Measurements from ENCODE around the gene CHGA.

CHGA gene

DNA sequence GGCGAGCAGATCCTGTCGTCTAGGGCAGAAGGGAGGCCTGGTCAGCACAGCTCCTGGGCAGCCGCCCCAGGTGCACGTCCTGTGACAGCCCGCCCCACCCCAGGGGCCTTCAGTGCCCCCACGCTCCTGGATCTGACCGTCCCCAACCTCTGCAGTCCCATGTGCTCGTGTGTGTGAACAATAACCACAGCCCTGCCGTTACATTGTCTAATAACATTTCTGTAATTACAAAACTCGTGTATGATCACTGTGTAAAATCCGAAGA is 39.8 kb downstream of the CHGA start:
- DNase-seq: no peak

DNA sequence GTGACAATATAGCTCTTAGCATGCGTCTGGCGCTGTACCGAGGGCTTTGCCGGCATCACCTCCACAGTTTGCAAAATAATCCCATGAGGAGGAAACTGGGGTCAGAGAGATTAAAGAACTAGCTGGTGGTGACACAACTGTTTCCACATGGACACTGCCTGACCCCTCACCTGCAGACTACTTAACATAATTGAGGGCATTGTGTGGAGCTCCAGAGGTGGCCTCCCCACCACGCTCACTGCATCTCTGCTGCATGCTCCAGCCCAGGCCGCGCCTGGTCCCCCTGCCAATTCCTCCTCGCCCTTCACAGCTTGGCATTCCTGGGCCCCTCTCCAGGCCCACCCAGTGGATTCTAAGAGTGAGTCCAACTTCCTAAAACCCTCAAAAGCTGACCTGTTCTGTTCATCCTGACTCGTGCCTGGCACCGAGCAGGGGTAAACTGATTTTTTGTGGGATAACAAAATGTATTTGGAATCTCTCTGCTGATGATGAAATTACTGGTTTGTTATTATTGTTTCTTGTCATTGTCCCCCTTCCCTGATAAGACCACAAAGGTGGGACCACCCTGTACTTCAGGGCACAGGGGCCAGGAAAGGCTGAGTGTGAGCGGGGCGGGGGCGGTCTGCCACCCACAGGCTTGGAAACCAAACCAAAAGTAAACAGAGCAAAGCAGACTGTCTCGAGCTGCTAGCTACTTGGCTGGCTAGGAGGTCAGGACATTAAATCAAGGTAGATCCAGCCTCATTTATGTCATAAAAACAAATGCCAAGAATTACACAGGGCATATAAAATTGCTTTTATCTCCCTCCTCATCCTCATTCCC is 40.6 kb downstream of the CHGA start:
- no peak for DNase-seq

GRCh38 chr14:92964124-92965109 is 41.5 kb downstream of the CHGA start:
- no peak for DNase-seq

GRCh38 chr14:92965281-92965680 is 42.3 kb downstream of the CHGA start:
- no peak for DNase-seq

DNA sequence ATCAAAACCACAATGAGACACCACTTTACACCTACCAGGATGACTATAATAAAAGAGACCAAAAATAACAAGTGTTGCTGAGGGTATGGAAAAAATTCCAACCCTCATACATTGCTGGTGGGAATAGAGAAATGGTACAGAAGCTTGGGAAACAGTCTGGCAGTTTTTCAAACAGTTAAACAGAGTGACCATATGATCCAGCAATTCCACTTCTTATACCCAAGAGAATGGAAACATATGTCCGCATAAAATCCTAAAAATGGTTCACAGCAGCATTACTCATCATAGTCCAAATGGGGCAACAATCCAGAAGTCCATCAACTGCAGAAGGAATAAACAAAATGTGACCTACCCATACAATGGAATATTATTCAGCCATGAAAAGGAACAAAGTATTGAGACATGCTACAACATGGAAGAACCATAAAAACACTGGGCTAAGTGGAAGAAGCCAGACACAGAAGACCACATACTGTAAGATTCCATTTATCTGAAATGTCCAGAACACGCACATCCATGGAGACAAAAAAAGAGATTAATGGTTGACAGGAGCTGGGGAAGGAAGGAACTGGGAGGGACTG is 44.5 kb downstream of the CHGA start:
- DNase-seq: peak; percentile 56

DNA sequence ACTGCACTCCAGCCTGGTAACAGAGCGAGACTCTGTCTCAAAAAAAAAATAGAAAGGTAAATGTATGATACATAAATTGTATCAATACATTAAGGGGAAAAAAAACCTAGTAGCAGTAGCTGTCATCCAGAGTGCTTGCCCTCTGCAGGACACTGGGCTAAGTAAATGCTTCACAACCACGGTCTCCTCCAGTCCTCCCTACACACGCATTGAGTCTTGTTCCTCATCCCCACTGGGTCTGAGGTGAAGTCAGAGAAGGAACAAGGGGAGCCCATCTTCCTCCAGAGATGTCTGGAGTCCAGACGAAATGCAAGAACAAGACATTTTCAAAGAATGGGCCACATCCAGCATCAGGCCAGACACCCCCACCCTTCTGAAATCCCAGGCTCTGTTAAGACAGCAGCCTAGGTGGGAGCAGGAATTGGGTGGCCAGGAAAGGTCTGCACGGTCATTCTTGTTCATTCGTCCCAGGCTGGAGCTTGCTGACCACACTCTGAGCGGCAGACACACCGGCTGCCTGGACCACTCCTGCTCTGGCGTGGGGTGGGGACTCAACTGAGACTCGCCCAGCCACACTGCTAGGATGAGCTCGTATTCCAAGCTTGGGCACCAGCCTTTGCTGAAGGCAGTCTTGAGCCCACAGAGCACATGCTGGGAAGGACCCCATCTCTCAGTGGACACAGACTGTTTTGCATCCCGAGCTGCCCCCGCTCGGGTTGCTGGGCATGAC is 45.5 kb downstream of the CHGA start:
- DNase-seq: no peak

- DNase-seq: no peak
Observed at GRCh38 chr14:92969430-92969829, 46.5 kb downstream of the CHGA start.

- no peak for DNase-seq
Observed at GRCh38 chr14:92969871-92970270, 46.9 kb downstream of the CHGA start.

- DNase-seq: no peak
Observed at GRCh38 chr14:92970271-92970670, 47.3 kb downstream of the CHGA start.

GRCh38 chr14:92971601-92972180 is 48.7 kb downstream of the CHGA start:
- no peak for DNase-seq

DNA sequence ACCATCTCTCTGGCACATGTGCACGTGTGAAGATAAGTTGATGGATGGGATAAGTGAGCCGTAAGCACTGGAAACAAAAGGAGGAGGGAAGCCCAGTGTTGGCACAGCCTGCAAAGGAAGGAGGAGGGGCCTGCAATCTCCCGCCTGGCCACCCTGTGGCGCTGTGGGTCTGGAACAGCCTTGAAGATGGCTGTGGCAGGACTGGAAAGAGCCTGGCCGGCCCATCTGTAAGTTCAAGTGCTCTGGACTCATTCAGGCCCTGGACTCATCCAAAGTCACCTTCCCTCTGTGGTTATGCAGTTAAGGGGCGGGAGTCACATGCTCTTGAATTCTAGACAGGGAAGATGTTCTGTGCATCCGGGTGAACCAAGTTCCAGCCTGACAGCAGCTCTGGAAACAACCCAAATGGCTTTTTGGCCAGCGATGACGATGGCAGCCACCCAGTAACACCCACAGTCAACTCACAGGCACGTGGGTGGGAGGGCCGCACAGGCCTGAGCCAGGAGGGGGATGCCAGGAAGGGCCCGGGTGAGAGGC is 50.4 kb downstream of the CHGA start:
- DNase-seq: no peak

DNA sequence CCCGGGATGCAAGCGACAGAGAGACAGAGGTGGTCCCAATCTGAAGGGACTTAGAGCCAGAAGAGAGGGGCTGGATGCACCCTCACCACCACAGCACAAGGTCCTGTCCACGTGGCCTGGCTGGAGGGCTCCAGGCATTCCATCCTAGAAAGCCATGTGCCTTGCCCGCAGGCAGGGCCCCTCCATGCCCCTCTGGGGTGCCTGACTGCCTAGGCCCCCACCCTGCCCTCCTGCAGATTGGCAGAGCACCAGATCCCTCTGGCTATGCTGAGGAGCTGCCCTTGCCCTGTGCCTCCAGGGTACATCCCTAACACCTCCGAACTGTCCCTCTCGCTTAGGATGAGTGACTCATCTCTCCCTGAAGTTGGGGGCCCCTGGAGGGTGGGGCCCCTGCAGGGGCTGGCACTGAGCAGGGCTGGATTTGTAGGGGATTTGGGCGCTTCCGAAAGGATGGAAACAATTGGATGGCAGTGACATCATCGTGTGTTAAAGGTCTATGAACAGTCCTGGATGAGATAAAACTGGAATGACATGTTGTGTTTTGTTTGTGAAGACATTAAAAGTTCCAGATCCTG is 50.9 kb downstream of the CHGA start:
- DNase-seq: no peak

GRCh38 chr14:92974541-92975345 is 51.8 kb downstream of the CHGA start:
- no peak for DNase-seq

DNA sequence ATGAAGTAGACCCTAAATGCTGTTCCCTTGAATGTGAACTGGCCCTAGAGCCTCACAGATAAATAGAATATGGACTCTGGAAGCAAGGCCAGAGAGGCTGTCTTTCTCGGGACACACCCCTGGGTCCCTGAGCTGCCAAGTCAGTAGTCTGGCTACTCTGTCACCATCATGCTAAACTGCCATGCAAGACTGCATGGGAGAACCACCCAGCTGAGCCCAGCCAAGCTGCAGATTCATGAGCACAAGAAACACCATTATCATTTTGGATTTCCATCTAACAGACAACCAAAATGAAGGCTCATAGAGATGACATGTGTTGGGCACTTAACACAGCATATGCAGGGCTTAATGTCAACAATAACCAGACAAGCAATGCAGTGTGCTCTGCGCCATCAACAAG is 53.3 kb downstream of the CHGA start:
- no peak for DNase-seq

DNA sequence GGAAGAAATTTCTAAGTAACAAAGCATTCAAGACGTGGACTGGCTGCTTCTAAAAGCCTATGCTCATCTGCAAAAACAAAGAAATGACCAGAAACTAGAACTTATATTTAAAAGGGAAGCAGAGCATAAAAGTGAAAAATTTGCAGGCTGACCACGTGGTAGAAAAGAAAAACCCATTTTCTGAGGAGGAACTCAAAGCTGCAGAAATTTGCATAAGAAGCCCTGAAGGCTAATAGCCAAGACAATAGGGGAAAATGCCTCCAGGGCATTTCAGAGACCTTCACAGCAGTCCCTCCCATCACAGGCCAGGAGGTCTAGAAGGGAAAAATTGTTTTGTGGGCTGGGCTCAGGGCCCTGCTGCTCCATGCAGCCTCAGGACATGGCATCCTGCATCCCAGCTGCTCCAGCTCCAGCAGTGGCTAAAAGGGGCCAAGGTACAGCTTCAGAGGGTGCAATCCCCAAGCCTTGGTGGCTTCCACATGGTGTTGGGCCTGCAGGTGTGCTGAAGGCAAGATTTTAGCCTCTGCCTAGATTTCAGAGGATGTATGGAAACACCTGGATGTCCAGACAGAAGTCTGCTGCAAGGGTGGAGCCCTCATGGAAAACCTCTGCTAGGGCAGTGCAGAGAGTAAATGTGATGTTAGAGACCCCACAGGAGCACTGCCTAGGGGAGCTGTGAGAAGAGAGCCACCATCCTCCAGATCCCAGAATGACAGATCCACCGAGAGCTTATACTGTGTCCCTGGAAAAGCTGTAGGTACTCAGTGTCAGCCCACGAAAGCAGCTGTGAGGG is 55.5 kb downstream of the CHGA start:
- no peak for DNase-seq

DNA sequence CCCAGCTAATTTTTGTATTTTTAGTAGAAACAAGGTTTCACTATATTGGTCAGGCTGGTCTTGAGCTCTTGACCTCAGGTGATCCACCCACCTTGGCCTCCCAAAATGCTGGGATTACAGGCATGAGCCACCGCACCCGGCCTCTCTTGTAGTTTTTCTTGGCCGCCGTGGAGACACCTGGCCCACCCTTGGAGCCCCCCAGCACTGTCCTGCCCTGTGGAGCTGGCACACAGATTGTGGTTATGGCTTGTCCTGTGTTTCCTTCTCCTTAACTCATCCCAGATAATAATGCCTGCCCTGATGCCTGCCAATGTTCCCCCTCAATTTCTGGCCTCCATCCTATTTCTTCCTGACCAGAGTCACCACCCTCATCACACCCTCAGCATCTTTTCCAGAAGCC is 57.9 kb downstream of the CHGA start:
- DNase-seq: no peak

- DNase-seq: no peak
Observed at GRCh38 chr14:92981726-92982125, 58.8 kb downstream of the CHGA start.

- no peak for DNase-seq
Observed at GRCh38 chr14:92982956-92983355, 60.0 kb downstream of the CHGA start.

DNA sequence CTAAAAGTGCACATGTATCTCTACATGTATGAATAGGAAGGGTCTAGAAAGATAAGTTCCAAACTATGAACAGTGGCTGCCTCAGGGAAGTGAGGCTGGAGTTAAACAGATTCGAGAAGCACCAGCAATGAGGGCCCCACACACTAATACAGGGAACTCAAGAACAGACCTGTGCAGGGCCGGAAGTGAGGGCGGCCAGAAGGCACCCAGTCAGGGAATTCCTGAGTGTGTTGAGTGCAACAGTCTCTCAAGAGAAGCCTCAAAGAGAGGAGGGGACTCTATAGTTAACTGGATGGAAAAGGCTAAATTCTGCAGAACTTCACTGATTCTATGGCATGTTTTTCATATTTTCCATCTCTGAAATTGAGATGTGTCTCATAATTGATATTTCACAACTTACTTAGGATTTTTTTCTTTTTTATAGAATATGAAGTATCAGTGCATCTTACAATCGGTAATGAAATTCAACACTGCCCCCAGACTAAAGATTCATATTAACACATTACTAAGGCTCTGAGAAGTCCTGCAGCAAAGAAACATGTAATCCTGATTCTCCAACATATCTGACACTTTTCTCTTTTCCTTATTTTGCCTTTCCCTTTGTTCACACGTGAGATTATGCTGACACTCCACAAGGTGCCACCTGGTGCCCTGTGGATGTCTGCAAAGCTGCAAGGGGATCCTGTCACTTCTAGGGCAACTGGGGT is 61.3 kb downstream of the CHGA start:
- no peak for DNase-seq
